Left hindlimb (tissue), 1 donor: Measurements from ENCODE around the gene BUD23.
A peak's percentile ranks its signal among the peaks of the same experiment; 100 is the strongest.
"Not testable (repeated sequence)": the region's sequence is repeated elsewhere in the genome, so short reads cannot be mapped to it uniquely, and the experiment has no call there.

Experiments used
- DNase-seq: peaks from one replicate; pipeline ENCODE4 v3.0.0-alpha.2; 2018

BUD23 gene

GRCh38 chr7:73683056-73683787 lies at the start of gene BUD23, which contains the start of gene DNAJC30:
Gene BUD23 (plus strand): TSS chr7:73683597. CDS start chr7:73683626, 29 bp downstream.
Gene DNAJC30 (minus strand): TSS chr7:73683453. CDS start chr7:73683423, 30 bp downstream.
- DNase-seq, result peak; percentile 98

- no peak for DNase-seq
These were observed 49.6 kb upstream of the BUD23 start for GRCh38 chr7:73633844-73634243.

GRCh38 chr7:73635428-73636200 lies 47.8 kb upstream of the BUD23 start:
- no peak for DNase-seq

- DNase-seq, result no peak
These were observed 44.5 kb upstream of the BUD23 start for GRCh38 chr7:73638911-73639310.

- no peak for DNase-seq
These were observed 40.6 kb upstream of the BUD23 start for GRCh38 chr7:73642834-73643233.

GRCh38 chr7:73644688-73645286 lies 38.6 kb upstream of the BUD23 start:
- no peak for DNase-seq

- no peak for DNase-seq
These were observed 37.7 kb upstream of the BUD23 start for GRCh38 chr7:73645643-73646174.

GRCh38 chr7:73646785-73647724 lies 36.3 kb upstream of the BUD23 start:
- no peak for DNase-seq

- no peak for DNase-seq
These were observed 35.4 kb upstream of the BUD23 start for GRCh38 chr7:73647725-73648592.

- no peak for DNase-seq
These were observed 34.6 kb upstream of the BUD23 start for GRCh38 chr7:73648593-73649332.

- no peak for DNase-seq
These were observed 33.8 kb upstream of the BUD23 start for GRCh38 chr7:73649576-73649975.

- no peak for DNase-seq
These were observed 32.9 kb upstream of the BUD23 start for GRCh38 chr7:73650524-73650923.

- DNase-seq, result no peak
These were observed 30.9 kb upstream of the BUD23 start for GRCh38 chr7:73652541-73652949.

GRCh38 chr7:73655309-73655708 lies 28.1 kb upstream of the BUD23 start:
- DNase-seq, result not testable (repeated sequence)

GRCh38 chr7:73659983-73660382 lies 23.4 kb upstream of the BUD23 start:
- DNase-seq, result no peak

- not testable (repeated sequence) for DNase-seq
These were observed 22.8 kb upstream of the BUD23 start for GRCh38 chr7:73660594-73660993.

GRCh38 chr7:73663033-73663432 lies 20.4 kb upstream of the BUD23 start:
- no peak for DNase-seq

GRCh38 chr7:73667344-73668102 lies 15.9 kb upstream of the BUD23 start, which contains the start of gene VPS37D:
Gene VPS37D (plus strand): TSS chr7:73667831. CDS start chr7:73667959, 128 bp downstream.
- DNase-seq, result peak; percentile 92

GRCh38 chr7:73668103-73668885 lies 15.1 kb upstream of the BUD23 start:
- DNase-seq, result no peak
